ENCODE results near the gene SIRT5.

The SIRT5 gene

GRCh38 chr6:13662651-13663334, 88.4 kb downstream of the SIRT5 start:
- H3K4me3 ChIP-seq (replicated peaks in 1 of 2; ENCODE audit: low read depth in 2 of 2, low read length in 2 of 2) = no peak overlapping the region
- DNase-seq (ENCODE audit: low read depth in 2 of 2) = no peak
- TF ChIP-seq CTCF (IDR thresholded peaks at IDR 0.05; ENCODE audit: low read depth, low read length) = no peak

- H3K4me3 ChIP-seq (replicated peaks in 1 of 2; ENCODE audit: low read depth in 2 of 2, low read length in 2 of 2) = no peak overlapping the region
- no peak for DNase-seq (ENCODE audit: low read depth in 2 of 2)
- no peak for TF ChIP-seq CTCF (IDR thresholded peaks at IDR 0.05; ENCODE audit: low read depth, low read length)
These were observed 89.6 kb downstream of the SIRT5 start for GRCh38 chr6:13663986-13664385.

Data from cardiac fibroblast (primary cell).